Measurements from ENCODE around the gene INSM1.

- TF ChIP-seq POLR2AphosphoS5 (IDR thresholded peaks at IDR 0.05; ENCODE audit: low read depth, low read length) (no peak), YY1 (IDR thresholded peaks at IDR 0.05; ENCODE audit: extremely low read depth, insufficient replicate concordance, low read depth, low read length) (no peak), CEBPB (IDR thresholded peaks at IDR 0.05; ENCODE audit: low read depth) (no peak), CTCF (IDR thresholded peaks at IDR 0.05 in 2 of 3, conservative IDR thresholded peaks at IDR 0.05 in 1 of 3; ENCODE audit: borderline replicate concordance in 1 of 3, insufficient read depth in 1 of 3, low read depth in 2 of 3, low read length in 2 of 3) (no peak), ZNF274 (IDR thresholded peaks at IDR 0.05; ENCODE audit: low read depth, low read length) (no peak), EZH2 (IDR thresholded peaks at IDR 0.05) (no peak), ZBTB33 (IDR thresholded peaks at IDR 0.05; ENCODE audit: extremely low read depth, insufficient replicate concordance, low read length) (no peak), RAD21 (IDR thresholded peaks at IDR 0.05; ENCODE audit: low read depth) (no peak), JUND (IDR thresholded peaks at IDR 0.05) (no peak), CBX3 (IDR thresholded peaks at IDR 0.05; ENCODE audit: low read depth) (no peak), ATF3 (IDR thresholded peaks at IDR 0.05) (no peak), MAX (IDR thresholded peaks at IDR 0.05) (no peak), EZH2phosphoT487 (IDR thresholded peaks at IDR 0.05; ENCODE audit: borderline replicate concordance) (no peak), POLR2A (IDR thresholded peaks at IDR 0.05; ENCODE audit: borderline replicate concordance, extremely low read depth, insufficient read depth, insufficient read length) (no peak)
These were observed 27.2 kb downstream of the INSM1 start for GRCh38 chr20:20395087-20395486.
